PC-3 (cell line): ENCODE data around the gene ZNF41.

Experiments used
- CTCF ChIP-seq: fragments of 300-600 bp; sonication (generic); conservative IDR thresholded peaks from 2 replicates; pipeline ENCODE4 v1.5.1; 2017; ENCODE audit warnings: antibody characterized with exemption, low read depth, mild to moderate bottlenecking, low read length
- EZH2phosphoT487 ChIP-seq: fragments of 300-600 bp; sonication (generic); IDR thresholded peaks from 2 replicates; pipeline ENCODE4 v1.6.1; 2018; ENCODE audit warnings: mild to moderate bottlenecking, antibody characterized with exemption, low read length, borderline replicate concordance

- TF ChIP-seq EZH2phosphoT487 = no peak
- no peak for TF ChIP-seq CTCF
Observed at GRCh38 chrX:47420265-47420664, 62.8 kb downstream of the ZNF41 start.
